Panc1 (cell line): ENCODE results near the gene IL22RA1.

ENCODE experiments used
- CTCF ChIP-seq: fragments of 450-650 bp; IDR thresholded peaks from 2 replicates; pipeline ENCODE4 v1.5.1; 2017; ENCODE audit warnings: mild to moderate bottlenecking
- POLR2AphosphoS5 ChIP-seq: IDR thresholded peaks from 2 replicates; pipeline ENCODE4 v1.6.1; 2012; ENCODE audit warnings: mild to moderate bottlenecking, low read depth, low read length, moderate library complexity
- REST ChIP-seq, 2 experiments: IDR thresholded peaks; 2 replicates each; pipeline ENCODE4 v1.6.1; 2011 to 2012; ENCODE audit warnings: low read depth in 2 of 2, control low read depth in 1 of 2, low read length in 1 of 2, mild to moderate bottlenecking in 1 of 2, moderate library complexity in 1 of 2; ENCODE audit not compliant: insufficient read depth in 1 of 2
- SIN3A ChIP-seq: IDR thresholded peaks from 2 replicates; pipeline ENCODE4 v1.6.1; 2012; ENCODE audit warnings: low read depth, mild to moderate bottlenecking, low read length, moderate library complexity, borderline replicate concordance; ENCODE audit not compliant: insufficient read depth
- TCF7L2 ChIP-seq: IDR thresholded peaks from 2 replicates; pipeline ENCODE4 v1.6.1; 2011; ENCODE audit warnings: mild to moderate bottlenecking, low read depth, low read length, inconsistent platforms

GRCh38 chr1:24139222-24139489 is 3.8 kb downstream of the IL22RA1 start:
- TF ChIP-seq TCF7L2 (no peak), CTCF (no peak), POLR2AphosphoS5 (no peak), SIN3A (no peak), REST (IDR thresholded peaks at IDR 0.05; ENCODE audit: insufficient read depth in 1 of 2, low read depth in 2 of 2, low read length in 1 of 2) (no peak)
